ENCODE results near the gene UBE2D3. TPM values are rescaled to one million over a fixed set of nuclear protein-coding genes. Genes with fewer than 3 reads are reported as not detected.

The UBE2D3 gene
- total and polyA plus RNA-seq, 2 of the 4 experiments (the other 2 are of a cell fraction) = 233 to 387 TPM

GRCh38 chr4:102757681-102758080 is 69.7 kb downstream of the UBE2D3 start:
- no peak for DNase-seq
- POLR2A ChIA-PET (ENCODE audit: unreplicated experiment) = no interaction called here
- dilution Hi-C loops (cut with HindIII; ENCODE audit: low sequenced_read_pairs, unreplicated experiment) = no loop called here

More at GRCh38 chr4:102757681-102758080, 69.7 kb downstream of the UBE2D3 start:
- Histone ChIP-seq H4K8ac (ENCODE audit: low read depth in 2 of 2, low read length in 2 of 2) (no peak overlapping the region), H4K20me1 (ENCODE audit: insufficient read depth, low read length) (peaks cover 4% of the 10 kb centered on the region; the same call in 1 of the 2 replicates), H3K23ac (ENCODE audit: low read depth, low read length) (no peak overlapping the region), H3K9me1 (ENCODE audit: insufficient read depth, low read length) (peaks cover 10% of the 10 kb centered on the region; the same call in 1 of the 2 replicates), H3K9me3 (ENCODE audit: control insufficient read depth, insufficient read depth, low read length) (no peaks in the 10 kb centered on the region), H3K14ac (replicated peaks; ENCODE audit: low read depth, low read length) (no peak overlapping the region), H2BK120ac (ENCODE audit: low read depth, low read length) (no peak overlapping the region), H2BK15ac (ENCODE audit: low read depth, low read length) (no peak overlapping the region), H4K5ac (ENCODE audit: low read depth, low read length) (no peak overlapping the region; the same call in 1 of the 2 replicates), H3K27ac (ENCODE audit: insufficient read depth, low read length) (no peak overlapping the region), H3K4me2 (ENCODE audit: low read depth, low read length) (peak overlapping the region; percentile 29; the same call in 1 of the 2 replicates), H3K56ac (ENCODE audit: extremely low read depth, insufficient read depth, low read length) (no peak overlapping the region), H2AFZ (replicated peaks; ENCODE audit: low read length, poor library complexity) (no peak overlapping the region), H2AK5ac (ENCODE audit: low read depth, low read length) (0 out of 2 replicates have a peak overlapping the region, but pooled peaks have one; percentile 48), H2BK5ac (ENCODE audit: low read depth, low read length, poor library complexity, severe bottlenecking) (no peak overlapping the region), H3K4me1 (ENCODE audit: control insufficient read depth, insufficient read depth, low read length) (peaks cover 7% of the 10 kb centered on the region), H3K36me3 (ENCODE audit: control insufficient read depth, insufficient read depth, low read length) (no peaks in the 10 kb centered on the region), H3K9ac (ENCODE audit: low read depth, low read length) (no peak overlapping the region), H4K91ac (ENCODE audit: insufficient read depth, low read depth, low read length) (no peak overlapping the region), H3K18ac (ENCODE audit: low read depth, low read length) (peak overlapping the region; percentile 38; the same call in 1 of the 2 replicates), H3K4me3 (ENCODE audit: insufficient read depth, low read depth, low read length) (no peak overlapping the region), H3K79me1 (ENCODE audit: low read depth in 1 of 2, low read length in 2 of 2) (peaks cover 16 to 46% of the 10 kb centered on the region in 2 experiments; a peak in 3 of 4 replicates), H3K4ac (ENCODE audit: low read depth, low read length) (no peak overlapping the region), H2BK20ac (ENCODE audit: low read depth, low read length) (peak overlapping the region; percentile 31; the same call in 1 of the 2 replicates), H3K27me3 (ENCODE audit: control insufficient read depth, insufficient read depth, low read length) (no peaks in the 10 kb centered on the region), H2AK9ac (replicated peaks; ENCODE audit: low read depth, low read length, poor library complexity) (no peak overlapping the region)
- in situ Hi-C loops (cut with MboI; ENCODE audit: low sequenced_read_pairs) = no loop called here
- no peak for ATAC-seq (ENCODE audit: low read depth)
- BruUV-seq (replicated peaks) = no TSS peak
- CTCF ChIA-PET = no interaction called here
- no CpG with 5 or more reads among the region's 1 CpG for WGBS, 2 experiments (ENCODE audit: extremely low coverage in 2 of 2, insufficient read length in 1 of 2)
- TF ChIP-seq FOS (IDR thresholded peaks at IDR 0.05; ENCODE audit: low read depth, low read length) (no peak), RAD21 (IDR thresholded peaks at IDR 0.05; ENCODE audit: low read length) (no peak), USF2 (IDR thresholded peaks at IDR 0.05; ENCODE audit: low read depth, low read length) (no peak), MXI1 (IDR thresholded peaks at IDR 0.05; ENCODE audit: borderline replicate concordance, low read depth, low read length) (no peak), POLR2A (IDR thresholded peaks at IDR 0.05; ENCODE audit: low read depth, low read length) (no peak), RCOR1 (IDR thresholded peaks at IDR 0.05; ENCODE audit: insufficient replicate concordance, low read length) (no peak), MAZ (IDR thresholded peaks at IDR 0.05; ENCODE audit: borderline replicate concordance, low read depth, low read length) (no peak), NFE2L2 (IDR thresholded peaks at IDR 0.05; ENCODE audit: low read depth, low read length) (no peak), RFX5 (IDR thresholded peaks at IDR 0.05; ENCODE audit: low read depth, low read length) (no peak)
- intact Hi-C loops (cut with micrococcal nuclease) = no loop called here

Measured in IMR-90 (cell line).